Measurements from ENCODE around the gene ITM2B. TPM values are rescaled to one million over a fixed set of nuclear protein-coding genes. Genes with fewer than 3 reads are reported as not detected.

The ITM2B gene
- total and polyA plus RNA-seq, 10 of the 15 experiments (the other 5 are each of a cell fraction or from before 2014, with no cell fraction given): 2.5 to 18.1 (median 4.9) TPM

DNA sequence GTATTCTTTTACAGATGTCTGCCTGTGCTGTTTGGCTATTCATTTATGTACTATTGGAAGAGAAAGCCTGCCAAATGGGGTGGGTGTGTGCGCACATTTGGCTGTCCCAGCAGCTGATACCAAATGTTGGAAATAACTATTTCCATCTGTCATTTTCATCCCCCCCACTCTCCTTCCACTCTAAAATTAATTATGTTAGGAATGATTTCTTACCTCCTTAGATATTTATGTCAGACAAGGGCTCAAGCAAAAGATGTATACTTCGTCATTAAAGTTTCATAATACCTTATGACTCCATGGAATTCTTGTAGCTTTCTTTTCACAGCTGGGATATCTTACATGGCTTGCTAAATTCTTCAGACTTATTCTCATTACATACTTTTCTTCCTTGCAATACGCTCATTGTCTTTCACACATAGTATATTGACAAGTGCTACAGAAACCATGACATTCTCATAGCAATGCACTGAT, 18.6 kb downstream of the ITM2B start:
- no TSS peak for BruUV-seq (replicated peaks)
- Histone ChIP-seq H3K4me1 (ENCODE audit: control insufficient read depth, insufficient read depth, low read length) (no peaks in the 10 kb centered on the region), H3K79me2 (ENCODE audit: control insufficient read depth, insufficient read depth, low read length) (no peaks in the 10 kb centered on the region), H3K4me2 (ENCODE audit: control insufficient read depth, insufficient read depth) (no peak overlapping the region), H4K20me1 (ENCODE audit: control insufficient read depth, insufficient read depth) (no peaks in the 10 kb centered on the region), H3K27ac (ENCODE audit: control insufficient read depth, insufficient read depth) (no peak overlapping the region), H3K27me3 (replicated peaks in 1 of 2; ENCODE audit: control insufficient read depth in 2 of 2, insufficient read depth in 2 of 2, low read length in 1 of 2) (no peaks in the 10 kb centered on the region), H2AFZ (ENCODE audit: control insufficient read depth, low read depth, low read length) (no peak overlapping the region), H3K4me3 (no peak overlapping the region), H3K9me3 (replicated peaks; ENCODE audit: control insufficient read depth, insufficient read depth, low read length) (no peaks in the 10 kb centered on the region), H3K9ac (ENCODE audit: control insufficient read depth, insufficient read depth, low read length) (no peak overlapping the region), H3K36me3 (ENCODE audit: control insufficient read depth in 2 of 2, insufficient read depth in 2 of 2, low read length in 1 of 2) (no peaks in the 10 kb centered on the region)
- no peak for DNase-seq (ENCODE audit: low read depth, low spot score)
- SMC1A ChIA-PET (ENCODE audit: uncharacterized antibody, unreplicated experiment): interaction anchor here (1.5 kb wide), 1 partner anchor 10 kb away, joined by 3 read pairs; no protein-coding TSS in a partner anchor
- WGBS (ENCODE audit: insufficient coverage, insufficient replicate concordance, low lambda C conversion rate, missing lambda C conversion rate): 80% methylated on average over 3 of the region's 3 CpGs
- CTCF ChIA-PET: interaction anchor here (1.3 kb wide), 1 partner anchor 18 kb away, joined by 3 read pairs; the partner anchor contains the start of gene ITM2B
- TF ChIP-seq ESRRA (IDR thresholded peaks at IDR 0.05; ENCODE audit: low read length) (no peak), CHD1 (IDR thresholded peaks at IDR 0.05; ENCODE audit: low read depth, low read length) (no peak), PAX8 (IDR thresholded peaks at IDR 0.05) (no peak), POLR2AphosphoS5 (IDR thresholded peaks at IDR 0.05; ENCODE audit: low read length) (no peak), RFX5 (IDR thresholded peaks at IDR 0.05; ENCODE audit: low read depth, low read length) (no peak), ELK1 (IDR thresholded peaks at IDR 0.05; ENCODE audit: low read depth, low read length) (no peak), ZNF24 (IDR thresholded peaks at IDR 0.05) (no peak), DPF2 (IDR thresholded peaks at IDR 0.05) (no peak), LARP7 (IDR thresholded peaks at IDR 0.05) (no peak), POU2F2 (IDR thresholded peaks at IDR 0.05; ENCODE audit: borderline replicate concordance, low read depth, low read length) (no peak)
- in situ Hi-C loops (cut with MboI): no loop called here
- no peak for ATAC-seq
- RAD21 ChIA-PET (ENCODE audit: unreplicated experiment): no interaction called here
- FAIRE-seq: no peak
- intact Hi-C loops (cut with micrococcal nuclease; ENCODE audit: unreplicated experiment): no loop called here
- POLR2A ChIA-PET: no interaction called here

All from GM12878 (cell line).